GM18519 (cell line): ENCODE results near the gene CNEP1R1.
A peak's percentile ranks its signal among the peaks of the same experiment; 100 is the strongest.
"Not testable (repeated sequence)": the region's sequence is repeated elsewhere in the genome, so short reads cannot be mapped to it uniquely, and the experiment has no call there.

Experiments used
- ATAC-seq: cut with Tn5 transposase; IDR thresholded peaks from one replicate; pipeline ENCODE4 v1.9.1; 2021; ENCODE audit warnings: mild to moderate bottlenecking, moderate library complexity; ENCODE audit not compliant: unreplicated experiment, low FRiP score

CNEP1R1 gene

GRCh38 chr16:50024684-50025536 lies at the start of gene CNEP1R1:
TSS of gene CNEP1R1 (plus strand) at chr16:50025225. CDS start at chr16:50025316, 91 bp downstream.
- peak; percentile 99 for ATAC-seq

GRCh38 chr16:49977427-49977826 lies 47.6 kb upstream of the CNEP1R1 start:
- ATAC-seq = no peak

DNA sequence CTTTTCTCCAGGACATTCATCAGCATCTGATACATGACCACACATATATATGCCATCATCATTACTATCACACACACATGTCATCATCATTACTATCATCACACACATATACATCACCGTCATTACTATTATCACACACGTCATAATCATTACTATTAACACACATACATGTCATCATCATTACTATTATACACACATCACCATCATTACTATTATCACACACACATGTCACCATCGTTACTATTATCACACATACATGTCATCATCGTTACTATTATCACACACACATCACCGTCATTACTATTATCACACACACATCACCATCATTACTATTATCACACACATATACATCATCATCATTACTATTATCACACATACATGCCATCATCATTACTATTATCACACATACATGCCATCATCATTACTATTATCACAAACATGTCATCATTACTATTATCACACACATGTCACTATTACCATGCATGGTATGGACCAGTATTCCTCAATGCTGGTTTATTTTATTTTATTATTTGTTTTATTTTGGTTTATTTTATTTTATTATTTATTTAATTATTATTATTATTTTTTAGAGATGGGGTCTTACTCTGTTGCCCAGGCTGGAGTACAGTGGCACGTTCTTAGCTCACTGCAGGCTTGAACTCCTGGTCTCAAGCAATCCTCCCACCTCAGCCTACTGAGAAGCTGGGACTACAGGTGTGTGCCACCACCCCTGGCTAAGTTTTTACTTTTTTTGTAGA lies 46.3 kb upstream of the CNEP1R1 start:
- ATAC-seq = no peak

DNA sequence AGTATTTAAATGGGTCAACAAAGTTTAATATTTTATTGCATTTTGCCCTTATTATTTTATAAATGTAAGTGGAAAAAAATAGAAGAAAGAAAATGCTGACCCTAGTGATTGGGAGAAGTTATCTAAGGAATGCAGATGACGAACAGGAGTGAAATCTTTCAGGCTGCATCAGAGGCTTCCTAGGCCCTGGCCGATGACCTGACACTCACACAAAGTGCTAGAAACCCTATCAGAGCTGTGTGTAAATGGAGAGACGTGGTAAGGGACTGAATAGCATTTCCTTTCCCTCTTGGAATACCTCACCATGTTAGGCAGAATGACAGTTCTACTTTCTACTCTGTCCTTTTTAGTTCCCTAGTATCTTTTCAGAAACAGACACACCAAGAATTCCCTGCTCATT lies 44.9 kb upstream of the CNEP1R1 start:
- no peak for ATAC-seq

- ATAC-seq = no peak
These were observed 38.5 kb upstream of the CNEP1R1 start for GRCh38 chr16:49986351-49987124.

DNA sequence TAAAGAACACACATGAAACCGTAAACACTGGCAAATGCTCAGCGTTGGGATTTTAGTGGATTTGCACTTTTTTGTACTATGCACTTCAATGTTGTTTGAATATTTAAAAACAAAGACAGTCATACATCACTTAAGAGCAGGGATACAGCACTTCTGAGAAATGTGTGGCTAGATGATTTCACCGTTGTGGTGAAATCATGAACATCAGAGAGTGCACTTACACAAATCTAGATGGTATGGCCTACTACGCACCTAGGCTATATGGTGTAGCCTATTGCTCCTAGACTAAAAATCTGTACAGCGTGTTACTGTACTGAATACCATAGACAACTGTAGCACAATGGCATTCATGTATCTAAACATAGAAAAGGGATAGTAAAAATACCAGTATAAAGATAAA lies 37.6 kb upstream of the CNEP1R1 start:
- ATAC-seq = no peak

GRCh38 chr16:49992825-49993224 lies 32.2 kb upstream of the CNEP1R1 start:
- no peak for ATAC-seq

GRCh38 chr16:49993579-49993978 lies 31.4 kb upstream of the CNEP1R1 start:
- ATAC-seq = no peak

DNA sequence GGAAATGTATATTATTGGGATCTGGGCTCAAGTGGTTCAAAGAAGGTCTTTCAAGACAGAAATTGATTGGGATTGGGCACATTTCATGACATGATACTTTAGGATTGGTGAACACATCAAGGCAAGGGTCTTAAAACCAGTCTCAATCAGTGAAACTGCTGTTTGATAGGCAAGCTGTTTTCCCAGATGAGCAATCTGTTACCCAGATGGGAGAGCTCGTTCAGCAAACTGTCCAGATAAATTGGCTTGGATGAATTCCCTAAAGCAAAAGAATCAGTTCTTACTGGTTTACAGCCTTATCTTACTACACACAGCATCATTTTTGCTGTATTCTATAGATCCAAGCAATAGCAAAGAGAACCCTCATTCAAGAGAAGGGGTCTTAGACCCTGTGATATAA lies 31.0 kb upstream of the CNEP1R1 start:
- no peak for ATAC-seq

- no peak for ATAC-seq
These were observed 29.3 kb upstream of the CNEP1R1 start for GRCh38 chr16:49995720-49996119.

DNA sequence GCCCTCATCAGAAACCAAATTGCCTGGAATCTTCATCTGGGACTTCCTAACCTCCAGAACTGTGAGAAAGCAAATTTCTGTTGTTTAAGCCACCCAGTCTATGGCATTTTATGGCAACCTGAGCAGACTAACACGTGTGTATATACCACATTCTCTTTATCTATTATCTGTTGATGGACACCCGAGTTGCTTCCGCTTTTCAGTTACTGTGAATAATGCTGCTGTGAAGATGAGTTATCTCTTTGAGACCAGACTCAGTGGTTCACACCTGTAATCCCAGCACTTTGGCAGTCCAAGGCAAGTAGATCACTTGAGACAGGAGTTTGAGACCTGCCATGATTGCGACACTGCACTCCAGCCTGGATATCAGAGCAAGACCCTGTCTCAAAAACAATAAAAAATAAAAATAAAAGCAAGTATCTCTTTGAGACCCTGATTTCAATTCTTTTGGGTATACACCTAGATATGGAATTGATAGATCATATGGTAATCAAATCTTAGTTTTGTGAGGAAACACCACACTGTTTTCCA lies 27.2 kb upstream of the CNEP1R1 start:
- ATAC-seq = no peak

GRCh38 chr16:49998991-49999390 lies 26.0 kb upstream of the CNEP1R1 start:
- no peak for ATAC-seq

DNA sequence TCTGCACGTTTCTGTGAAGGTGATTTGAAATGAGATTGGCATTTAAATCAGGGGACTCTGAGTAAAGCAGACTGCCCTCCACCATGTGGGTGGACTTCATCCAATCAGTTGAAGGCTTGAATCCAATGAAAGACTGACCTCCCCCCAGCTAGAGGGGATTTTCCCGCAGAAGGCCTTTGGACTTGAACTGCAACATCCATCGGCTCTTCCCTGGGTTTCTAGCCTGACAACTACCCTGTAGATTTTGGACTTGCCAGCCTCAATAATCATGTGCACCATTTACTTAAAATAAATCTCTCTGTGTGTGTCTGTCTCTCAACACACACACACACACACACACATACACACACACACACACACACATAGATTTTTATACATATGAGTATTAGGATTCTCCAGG lies 23.9 kb upstream of the CNEP1R1 start:
- ATAC-seq = no peak

DNA sequence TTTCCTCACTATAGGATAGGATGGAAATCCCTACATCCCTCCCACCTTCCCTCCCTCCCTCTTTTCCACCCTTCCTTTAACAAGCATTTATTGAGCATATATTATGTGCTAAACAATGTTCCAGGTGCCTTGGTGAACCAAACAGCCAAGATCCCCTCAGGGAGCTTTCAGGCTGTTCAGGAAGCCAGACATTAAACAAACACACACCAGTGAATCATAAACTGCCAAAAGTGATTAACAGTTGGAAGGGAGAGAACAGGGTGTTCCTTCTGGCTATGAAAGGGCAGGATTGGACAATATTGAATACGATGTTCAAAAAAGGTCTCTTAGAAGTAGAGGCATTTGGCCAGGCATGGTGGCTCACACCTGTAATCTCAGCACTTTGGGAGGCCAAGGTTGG lies 22.8 kb upstream of the CNEP1R1 start:
- ATAC-seq = no peak

DNA sequence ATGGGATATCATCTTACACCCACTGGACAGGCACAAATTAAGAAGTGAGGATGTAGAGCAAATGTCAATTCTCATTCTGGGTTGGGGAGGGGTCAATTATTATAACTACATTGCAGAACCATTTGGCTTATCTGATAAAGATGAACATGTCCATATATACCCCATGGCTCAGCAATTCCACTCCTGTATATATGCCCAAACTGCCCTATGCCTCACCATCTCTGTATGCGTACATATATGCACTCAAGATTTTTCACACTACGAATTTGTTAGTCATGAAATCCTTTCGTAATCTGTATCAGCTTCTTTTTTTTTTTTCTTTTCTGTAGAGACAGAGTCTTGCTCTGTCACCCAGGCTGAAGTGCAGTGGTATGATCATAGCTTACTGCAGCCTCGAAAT lies 20.8 kb upstream of the CNEP1R1 start:
- no peak for ATAC-seq

DNA sequence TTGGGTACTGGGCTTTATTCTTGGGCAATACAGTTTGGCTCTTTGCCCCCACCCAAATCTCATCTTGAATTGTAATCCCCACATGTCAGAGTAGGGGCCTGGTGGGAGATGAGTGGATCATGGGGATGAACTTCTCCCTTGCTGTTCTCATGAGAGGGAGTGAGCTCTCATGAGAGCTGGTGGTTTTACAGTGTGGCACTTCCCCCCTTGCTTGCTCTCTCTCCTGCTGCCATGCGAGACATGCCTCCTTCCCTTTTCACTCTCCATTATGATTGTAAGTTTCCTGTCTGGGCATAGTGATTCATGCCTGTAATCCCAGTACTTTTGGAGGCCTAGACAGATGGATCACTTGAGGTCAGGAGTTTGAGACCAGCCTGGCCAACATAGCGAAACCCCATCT lies 18.1 kb upstream of the CNEP1R1 start:
- ATAC-seq = no peak

- ATAC-seq = no peak
These were observed 17.3 kb upstream of the CNEP1R1 start for GRCh38 chr16:50007744-50008143.

DNA sequence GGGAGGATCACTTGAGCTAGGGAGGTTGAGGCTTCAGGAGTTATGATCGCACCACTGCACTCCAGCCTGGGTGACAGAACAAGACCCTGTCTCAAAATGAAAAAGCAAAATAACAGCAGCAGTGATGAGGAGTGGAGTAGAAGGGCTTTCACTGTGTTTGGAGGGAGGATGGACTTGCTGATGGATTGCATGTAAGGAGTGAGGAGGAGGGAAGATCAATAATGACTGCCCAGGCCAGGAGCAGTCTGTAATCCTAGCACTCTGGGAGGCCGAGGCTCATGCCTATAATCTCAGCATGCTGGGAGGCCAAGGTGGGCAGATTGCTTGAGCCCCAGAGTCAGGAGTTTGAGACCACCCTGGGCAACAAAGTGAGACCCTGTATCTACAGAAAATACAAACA lies 14.8 kb upstream of the CNEP1R1 start:
- ATAC-seq = no peak

- no peak for ATAC-seq
These were observed 13.3 kb upstream of the CNEP1R1 start for GRCh38 chr16:50011707-50012106.

DNA sequence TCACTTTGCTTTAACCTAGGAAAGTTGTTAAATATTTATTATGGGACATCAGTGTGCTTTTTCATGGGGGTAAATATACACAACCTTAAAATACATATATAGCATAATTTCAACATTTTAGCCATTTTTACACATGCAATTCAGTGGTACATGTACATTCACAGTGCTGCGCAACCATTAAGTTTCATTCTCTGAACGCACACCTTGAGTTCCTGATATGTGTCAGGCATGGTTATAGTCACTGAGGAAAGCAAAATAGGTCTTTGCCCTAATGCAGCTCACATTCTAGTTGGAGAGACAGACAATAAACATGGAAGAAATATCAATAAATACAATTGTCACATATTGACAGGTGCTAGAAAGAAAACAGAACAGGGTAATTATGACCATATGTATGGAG lies 12.8 kb upstream of the CNEP1R1 start:
- no peak for ATAC-seq

DNA sequence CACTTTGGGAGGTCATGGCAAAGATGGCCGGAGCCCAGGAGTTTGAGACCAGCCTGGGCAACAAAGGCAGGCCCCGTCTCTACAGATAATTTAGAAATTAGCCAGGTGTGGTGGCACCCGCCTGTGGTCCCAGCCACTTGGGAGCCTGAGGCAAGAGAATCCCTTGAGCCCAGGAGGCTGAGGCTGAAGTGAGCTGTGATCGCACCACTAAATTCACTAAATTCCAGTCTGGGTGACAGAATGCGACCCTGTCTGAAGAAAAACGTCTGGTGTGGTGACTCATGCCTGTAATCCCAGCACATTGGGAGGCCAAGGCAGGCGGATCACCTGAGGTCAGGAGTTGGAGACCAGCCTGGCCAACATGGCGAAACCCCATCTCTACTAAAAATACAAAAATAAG lies 10.8 kb upstream of the CNEP1R1 start:
- ATAC-seq = not testable (repeated sequence)
